Trophoblast cell (in vitro differentiated cells and primary cell): ENCODE results near the gene CDH20.

Experiments used
- DNase-seq, 2 donors: peaks; one replicate each; pipeline ENCODE4 v3.0.0-alpha.2; 2016
- H2AFZ ChIP-seq: 2 replicates; pipeline ENCODE4 v1.6.1; 2013; ENCODE audit warnings: low read length, moderate library complexity, mild to moderate bottlenecking; ENCODE audit not compliant: insufficient read depth, poor library complexity
- H2AK5ac ChIP-seq: 2 replicates; pipeline ENCODE4 v1.6.1; 2013; ENCODE audit warnings: mild to moderate bottlenecking, low read length
- H2BK120ac ChIP-seq: 2 replicates; pipeline ENCODE4 v1.6.1; 2013; ENCODE audit warnings: low read length, mild to moderate bottlenecking, moderate library complexity; ENCODE audit not compliant: insufficient read depth, poor library complexity
- H2BK12ac ChIP-seq: 2 replicates; pipeline ENCODE4 v1.6.1; 2013; ENCODE audit warnings: mild to moderate bottlenecking, low read length, moderate library complexity
- H2BK5ac ChIP-seq: 2 replicates; pipeline ENCODE4 v1.6.1; 2013; ENCODE audit warnings: low read length, low read depth, moderate library complexity, mild to moderate bottlenecking; ENCODE audit not compliant: poor library complexity
- H3K14ac ChIP-seq: 2 replicates; pipeline ENCODE4 v1.6.1; 2013; ENCODE audit warnings: mild to moderate bottlenecking, low read length
- H3K18ac ChIP-seq: 2 replicates; pipeline ENCODE4 v1.6.1; 2013; ENCODE audit warnings: mild to moderate bottlenecking, low read length
- H3K23ac ChIP-seq: 2 replicates; pipeline ENCODE4 v1.6.1; 2013; ENCODE audit warnings: low read length
- H3K27ac ChIP-seq: 2 replicates; pipeline ENCODE4 v1.5.1; 2013; ENCODE audit warnings: low read depth, mild to moderate bottlenecking, inconsistent platforms, low read length, moderate library complexity
- H3K27me3 ChIP-seq: 2 replicates; pipeline ENCODE4 v1.6.1; 2013; ENCODE audit warnings: inconsistent platforms, mild to moderate bottlenecking, low read length, moderate library complexity; ENCODE audit not compliant: insufficient read depth
- H3K36me3 ChIP-seq, 2 experiments: 1 replicate in 1 of 2; 2 replicates in 1 of 2; pipeline ENCODE4 v1.6.1; 2013; ENCODE audit warnings: low read length in 2 of 2, mild to moderate bottlenecking in 2 of 2, moderate library complexity in 1 of 2; ENCODE audit not compliant: insufficient read depth in 2 of 2, control insufficient read depth in 1 of 2
- H3K4ac ChIP-seq: 2 replicates; pipeline ENCODE4 v1.6.1; 2013; ENCODE audit warnings: low read depth, mild to moderate bottlenecking, low read length, moderate library complexity
- H3K4me1 ChIP-seq, 2 experiments: 1 replicate in 1 of 2; 2 replicates in 1 of 2; pipeline ENCODE4 v1.6.1; 2013; ENCODE audit warnings: low read length in 2 of 2, mild to moderate bottlenecking in 2 of 2, moderate library complexity in 1 of 2; ENCODE audit not compliant: insufficient read depth in 2 of 2, control insufficient read depth in 1 of 2
- H3K4me2 ChIP-seq: 2 replicates; pipeline ENCODE4 v1.6.1; 2013; ENCODE audit warnings: inconsistent platforms, mild to moderate bottlenecking, low read length, moderate library complexity
- H3K4me3 ChIP-seq: 2 replicates; pipeline ENCODE4 v1.5.1; 2013; ENCODE audit warnings: mild to moderate bottlenecking, low read depth, low read length, inconsistent platforms
- H3K79me1 ChIP-seq: one replicate; pipeline ENCODE4 v1.6.1; 2013; ENCODE audit warnings: low read length
- H3K79me2 ChIP-seq: 2 replicates; pipeline ENCODE4 v1.6.1; 2013; ENCODE audit warnings: low read length, mild to moderate bottlenecking; ENCODE audit not compliant: control insufficient read depth, insufficient read depth, poor library complexity
- H3K9ac ChIP-seq: 2 replicates; pipeline ENCODE4 v1.6.1; 2013; ENCODE audit warnings: mild to moderate bottlenecking, low read length
- H3K9me3 ChIP-seq: 2 replicates; pipeline ENCODE4 v1.6.1; 2013; ENCODE audit warnings: low read depth, mild to moderate bottlenecking, control low read depth, inconsistent platforms, low read length; ENCODE audit not compliant: insufficient read depth
- H4K12ac ChIP-seq: 2 replicates; pipeline ENCODE4 v1.6.1; 2013; ENCODE audit warnings: low read depth, mild to moderate bottlenecking, low read length, moderate library complexity
- H4K8ac ChIP-seq: 2 replicates; pipeline ENCODE4 v1.6.1; 2013; ENCODE audit warnings: low read depth, mild to moderate bottlenecking, low read length, moderate library complexity
- H4K91ac ChIP-seq: one replicate; pipeline ENCODE4 v1.6.1; 2013; ENCODE audit warnings: low read depth, mild to moderate bottlenecking, low read length, moderate library complexity
- WGBS: extraction: QIAGEN DNeasy Blood & Tissue Kit; methylation state at CpG from one replicate; pipeline ENCODE4 v1.1.7; 2013; ENCODE audit warnings: missing lambda C conversion rate; ENCODE audit not compliant: insufficient read length, insufficient coverage; ENCODE audit errors: extremely low coverage; 5-methylcytosine and 5-hydroxymethylcytosine counted together

CDH20 gene

DNA sequence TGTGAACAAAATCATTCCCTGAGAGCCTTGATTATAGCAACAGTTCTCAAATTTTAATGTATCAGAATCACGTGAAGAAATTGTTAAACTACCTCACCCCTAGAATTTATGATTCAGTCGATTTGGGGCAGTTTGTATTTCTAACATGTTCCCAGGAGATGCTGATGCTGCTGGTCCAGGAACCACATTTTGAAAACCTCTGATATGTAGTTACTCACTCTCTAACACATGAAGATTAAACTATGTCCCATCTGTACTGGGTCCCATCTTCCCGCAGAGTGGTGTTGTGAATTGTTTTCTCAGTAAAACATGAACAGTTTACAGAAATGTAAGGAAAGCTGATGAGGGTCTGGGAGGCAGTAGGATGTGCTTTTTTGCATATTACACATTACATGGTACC, 223.1 kb downstream of the CDH20 start:
- H2BK12ac ChIP-seq, result no peak overlapping the region
- no CpG with 5 or more reads among the region's 3 CpGs for WGBS
- H2AK5ac ChIP-seq, result no peak overlapping the region
- H3K14ac ChIP-seq, result no peak overlapping the region
- DNase-seq, result no peak
- no peaks in the 10 kb centered on the region for H3K9me3 ChIP-seq
- H2BK120ac ChIP-seq, result no peak overlapping the region
- H3K4me2 ChIP-seq, result no peak overlapping the region
- H3K27ac ChIP-seq, result no peak overlapping the region
- no peaks in the 10 kb centered on the region for H3K79me2 ChIP-seq
- H3K79me1 ChIP-seq, result no peaks in the 10 kb centered on the region
- H4K91ac ChIP-seq, result no peak overlapping the region
- no peak overlapping the region for H2BK5ac ChIP-seq
- H3K4me3 ChIP-seq, result no peak overlapping the region
- no peak overlapping the region for H3K23ac ChIP-seq
- no peak overlapping the region for H4K8ac ChIP-seq
- no peaks in the 10 kb centered on the region for H3K4me1 ChIP-seq
- H3K27me3 ChIP-seq, result no peaks in the 10 kb centered on the region
- H3K9ac ChIP-seq, result no peak overlapping the region
- H3K4ac ChIP-seq, result no peak overlapping the region
- no peak overlapping the region for H4K12ac ChIP-seq
- no peak overlapping the region for H3K18ac ChIP-seq
- no peaks in the 10 kb centered on the region for H3K36me3 ChIP-seq
- H2AFZ ChIP-seq, result no peak overlapping the region

DNA sequence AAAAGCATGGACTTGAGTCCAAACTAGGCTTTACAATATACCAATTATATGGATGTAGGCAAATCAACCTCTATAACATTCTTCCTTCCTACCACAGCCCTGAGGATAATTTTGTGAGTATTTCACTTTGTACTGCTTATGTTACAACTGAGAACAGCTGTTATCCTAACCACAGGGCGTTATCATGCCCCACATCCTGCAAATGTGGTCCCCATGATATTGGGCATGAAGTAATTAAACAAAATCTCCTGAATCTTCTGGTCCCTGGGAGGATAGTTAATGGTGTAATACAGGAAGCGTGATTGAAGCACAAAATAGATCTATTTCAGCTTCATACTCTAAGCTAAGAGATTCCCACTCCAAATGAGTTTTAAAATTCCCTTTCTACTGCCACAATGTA, 223.6 kb downstream of the CDH20 start:
- no peak overlapping the region for H3K4me2 ChIP-seq
- H2AK5ac ChIP-seq, result no peak overlapping the region
- H3K18ac ChIP-seq, result no peak overlapping the region
- H4K12ac ChIP-seq, result no peak overlapping the region
- no peaks in the 10 kb centered on the region for H3K9me3 ChIP-seq
- no peak overlapping the region for H3K23ac ChIP-seq
- H3K4me3 ChIP-seq, result no peak overlapping the region
- no peak for DNase-seq
- H3K79me1 ChIP-seq, result no peaks in the 10 kb centered on the region
- no peak overlapping the region for H3K14ac ChIP-seq
- H2BK120ac ChIP-seq, result no peak overlapping the region
- no peak overlapping the region for H2BK5ac ChIP-seq
- H3K79me2 ChIP-seq, result no peaks in the 10 kb centered on the region
- no CpG with 5 or more reads among the region's 2 CpGs for WGBS
- H4K91ac ChIP-seq, result no peak overlapping the region
- no peaks in the 10 kb centered on the region for H3K36me3 ChIP-seq
- no peak overlapping the region for H2BK12ac ChIP-seq
- H4K8ac ChIP-seq, result no peak overlapping the region
- H2AFZ ChIP-seq, result no peak overlapping the region
- no peak overlapping the region for H3K9ac ChIP-seq
- no peak overlapping the region for H3K4ac ChIP-seq
- no peaks in the 10 kb centered on the region for H3K27me3 ChIP-seq
- no peak overlapping the region for H3K27ac ChIP-seq
- no peaks in the 10 kb centered on the region for H3K4me1 ChIP-seq

- WGBS, result no CpG with 5 or more reads among the region's 9 CpGs
Observed at GRCh38 chr18:61569176-61569892, 236.1 kb downstream of the CDH20 start.

GRCh38 chr18:61570070-61570469, 236.8 kb downstream of the CDH20 start:
- DNase-seq, result no peak

More at GRCh38 chr18:61569176-61569892, 236.1 kb downstream of the CDH20 start:
- H3K18ac ChIP-seq, result peak overlapping the region; percentile 23
- H3K23ac ChIP-seq, result no peak overlapping the region
- no peak overlapping the region for H2AFZ ChIP-seq
- peak overlapping the region; percentile 11 for H2BK5ac ChIP-seq
- H2BK12ac ChIP-seq, result peak overlapping the region; percentile 41
- H2AK5ac ChIP-seq, result no peak overlapping the region
- H4K8ac ChIP-seq, result no peak overlapping the region
- H3K14ac ChIP-seq, result peak overlapping the region; percentile 55
- DNase-seq, result peak; percentile 19 to 74
- H3K79me1 ChIP-seq, result peaks cover 4% of the 10 kb centered on the region
- H3K27ac ChIP-seq, result peak overlapping the region; percentile 62
- H2BK120ac ChIP-seq, result peak overlapping the region; percentile 5
- peak overlapping the region; percentile 9 for H3K9ac ChIP-seq
- H3K4ac ChIP-seq, result no peak overlapping the region
- no peak overlapping the region for H3K4me3 ChIP-seq
- peak overlapping the region; percentile 17 for H4K12ac ChIP-seq
- no peaks in the 10 kb centered on the region for H3K9me3 ChIP-seq
- no peaks in the 10 kb centered on the region for H3K27me3 ChIP-seq
- H3K4me2 ChIP-seq, result no peak overlapping the region
- no peaks in the 10 kb centered on the region for H3K79me2 ChIP-seq
- H3K4me1 ChIP-seq, result peaks cover 4 to 8% of the 10 kb centered on the region in 2 experiments
- H4K91ac ChIP-seq, result peak overlapping the region; percentile 21
- peaks cover 0 to 2% of the 10 kb centered on the region in 2 experiments for H3K36me3 ChIP-seq

More at GRCh38 chr18:61570070-61570469, 236.8 kb downstream of the CDH20 start:
- Histone ChIP-seq H3K9ac (no peak overlapping the region), H4K12ac (no peak overlapping the region), H3K14ac (no peak overlapping the region), H3K27me3 (no peaks in the 10 kb centered on the region), H3K18ac (no peak overlapping the region), H3K4ac (no peak overlapping the region), H2BK12ac (peak overlapping the region; percentile 13), H2BK120ac (no peak overlapping the region), H3K27ac (peak overlapping the region; percentile 31), H4K8ac (no peak overlapping the region), H3K4me1 (peaks cover 7 to 10% of the 10 kb centered on the region in 2 experiments), H3K9me3 (no peaks in the 10 kb centered on the region), H4K91ac (peak overlapping the region; percentile 21), H3K4me2 (no peak overlapping the region), H3K23ac (no peak overlapping the region), H3K36me3 (peaks cover 0 to 2% of the 10 kb centered on the region in 2 experiments), H3K79me2 (no peaks in the 10 kb centered on the region), H3K79me1 (peaks cover 9% of the 10 kb centered on the region), H3K4me3 (no peak overlapping the region), H2AK5ac (no peak overlapping the region), H2BK5ac (no peak overlapping the region), H2AFZ (no peak overlapping the region)
- no CpG with 5 or more reads among the region's 3 CpGs for WGBS
